ENCODE data around the gene FBLIM1.

The FBLIM1 gene

GRCh38 chr1:15748690-15749398 lies 9.8 kb upstream of the FBLIM1 start:
- TF ChIP-seq CTCF (IDR thresholded peaks at IDR 0.05; ENCODE audit: low read depth, low read length) (no peak), MAX (IDR thresholded peaks at IDR 0.05; ENCODE audit: low read depth, low read length) (no peak), POLR2A (IDR thresholded peaks at IDR 0.05; ENCODE audit: extremely low read depth, insufficient read length) (no peak), MYC (IDR thresholded peaks at IDR 0.05; ENCODE audit: low read depth, low read length) (no peak)
- DNase-seq (ENCODE audit: low read depth), result no peak
- H3K4me3 ChIP-seq (ENCODE audit: low read depth, low read length), result no peak overlapping the region

- DNase-seq (ENCODE audit: low read depth), result no peak
- H3K4me3 ChIP-seq (ENCODE audit: low read depth, low read length), result no peak overlapping the region
- TF ChIP-seq CTCF (IDR thresholded peaks at IDR 0.05; ENCODE audit: low read depth, low read length), result no peak
- no peak for TF ChIP-seq MAX (IDR thresholded peaks at IDR 0.05; ENCODE audit: low read depth, low read length)
- no peak for TF ChIP-seq POLR2A (IDR thresholded peaks at IDR 0.05; ENCODE audit: extremely low read depth, insufficient read length)
- TF ChIP-seq MYC (IDR thresholded peaks at IDR 0.05; ENCODE audit: low read depth, low read length), result no peak
Measured at GRCh38 chr1:15749399-15750291, 8.9 kb upstream of the FBLIM1 start.

GRCh38 chr1:15750924-15751323 lies 7.7 kb upstream of the FBLIM1 start:
- TF ChIP-seq MYC (IDR thresholded peaks at IDR 0.05; ENCODE audit: low read depth, low read length) (no peak), CTCF (IDR thresholded peaks at IDR 0.05; ENCODE audit: low read depth, low read length) (no peak), POLR2A (IDR thresholded peaks at IDR 0.05; ENCODE audit: extremely low read depth, insufficient read length) (no peak), MAX (IDR thresholded peaks at IDR 0.05; ENCODE audit: low read depth, low read length) (no peak)
- no peak overlapping the region for H3K4me3 ChIP-seq (ENCODE audit: low read depth, low read length)
- DNase-seq (ENCODE audit: low read depth), result no peak

- TF ChIP-seq CTCF (IDR thresholded peaks at IDR 0.05; ENCODE audit: low read depth, low read length) (no peak), MYC (IDR thresholded peaks at IDR 0.05; ENCODE audit: low read depth, low read length) (no peak), MAX (IDR thresholded peaks at IDR 0.05; ENCODE audit: low read depth, low read length) (no peak), POLR2A (IDR thresholded peaks at IDR 0.05; ENCODE audit: extremely low read depth, insufficient read length) (no peak)
- no peak for DNase-seq (ENCODE audit: low read depth)
- no peak overlapping the region for H3K4me3 ChIP-seq (ENCODE audit: low read depth, low read length)
Measured at GRCh38 chr1:15751717-15752116, 6.9 kb upstream of the FBLIM1 start.

GRCh38 chr1:15753776-15754175 lies 4.8 kb upstream of the FBLIM1 start:
- no peak for TF ChIP-seq CTCF (IDR thresholded peaks at IDR 0.05; ENCODE audit: low read depth, low read length)
- TF ChIP-seq POLR2A (IDR thresholded peaks at IDR 0.05; ENCODE audit: extremely low read depth, insufficient read length), result no peak
- no peak for TF ChIP-seq MYC (IDR thresholded peaks at IDR 0.05; ENCODE audit: low read depth, low read length)
- no peak for TF ChIP-seq MAX (IDR thresholded peaks at IDR 0.05; ENCODE audit: low read depth, low read length)
- DNase-seq (ENCODE audit: low read depth), result no peak
- H3K4me3 ChIP-seq (ENCODE audit: low read depth, low read length), result no peak overlapping the region
